HL-60 (cell line): ENCODE measurements around the gene MCM3AP.

Source experiments
- DNase-seq, 2 experiments: peaks; one replicate each; pipeline ENCODE4 v3.0.0-alpha.2; 2010 to 2020; ENCODE audit warnings: low read depth in 1 of 2, low spot score in 1 of 2
- H3K27ac ChIP-seq: fragments of 250-450 bp; sonication (Bioruptor Pico); replicated peaks from 2 replicates; pipeline ENCODE4 v1.5.1; 2020; ENCODE audit warnings: mild to moderate bottlenecking, moderate library complexity
- H3K27me3 ChIP-seq: fragments of 250-450 bp; sonication (Bioruptor Pico); 2 replicates; pipeline ENCODE4 v1.5.1; 2021; ENCODE audit warnings: mild to moderate bottlenecking, moderate library complexity; ENCODE audit not compliant: insufficient read depth, poor library complexity, severe bottlenecking
- H3K4me3 ChIP-seq: replicated peaks from 2 replicates; pipeline ENCODE4 v1.5.1; 2011; ENCODE audit warnings: mild to moderate bottlenecking, control low read depth, low read length; ENCODE audit not compliant: insufficient read depth
- CTCF ChIP-seq: IDR thresholded peaks from one replicate; pipeline ENCODE4 v1.5.1; 2011; ENCODE audit warnings: low read length, control low read depth, inconsistent platforms; ENCODE audit not compliant: insufficient read depth
- GABPA ChIP-seq: IDR thresholded peaks from 2 replicates; pipeline ENCODE4 v1.6.1; 2012; ENCODE audit warnings: low read depth
- POLR2AphosphoS5 ChIP-seq: IDR thresholded peaks from 2 replicates; pipeline ENCODE4 v1.6.1; 2012; ENCODE audit warnings: low read depth
- REST ChIP-seq: IDR thresholded peaks from 2 replicates; pipeline ENCODE4 v1.6.1; 2012; ENCODE audit warnings: low read depth; ENCODE audit not compliant: insufficient replicate concordance
- SPI1 ChIP-seq: IDR thresholded peaks from 2 replicates; pipeline ENCODE4 v1.6.1; 2012; ENCODE audit warnings: low read depth, mild to moderate bottlenecking, borderline replicate concordance

MCM3AP gene

GRCh38 chr21:46188226-46189212, 96.9 kb downstream of the MCM3AP start:
- no peak overlapping the region for H3K27ac ChIP-seq
- H3K27me3 ChIP-seq, result peaks cover 3% of the 10 kb centered on the region
- no peak for TF ChIP-seq POLR2AphosphoS5
- TF ChIP-seq SPI1, result no peak
- TF ChIP-seq GABPA, result no peak
- no peak for TF ChIP-seq REST
- no peak for TF ChIP-seq CTCF
- DNase-seq, result no peak
- no peak overlapping the region for H3K4me3 ChIP-seq

GRCh38 chr21:46187814-46188213, 97.6 kb downstream of the MCM3AP start:
- no peak overlapping the region for H3K27ac ChIP-seq
- TF ChIP-seq SPI1 (no peak), GABPA (no peak), REST (no peak), CTCF (no peak), POLR2AphosphoS5 (no peak)
- no peak overlapping the region for H3K4me3 ChIP-seq
- no peak for DNase-seq
- peaks cover 3% of the 10 kb centered on the region for H3K27me3 ChIP-seq

- H3K4me3 ChIP-seq, result no peak overlapping the region
Observed at GRCh38 chr21:46187261-46187660, 98.2 kb downstream of the MCM3AP start.

More at GRCh38 chr21:46187261-46187660, 98.2 kb downstream of the MCM3AP start:
- DNase-seq, result no peak
- Histone ChIP-seq H3K27me3 (peaks cover 3% of the 10 kb centered on the region), H3K27ac (no peak overlapping the region)
- no peak for TF ChIP-seq REST
